Hepatocyte (in vitro differentiated cells): ENCODE measurements around the gene ZNF565.

Experiments used
- EZH2 ChIP-seq: fragments of 200-600 bp; sonication (generic); IDR thresholded peaks from 2 replicates; pipeline ENCODE4 v1.6.1; 2016; ENCODE audit warnings: antibody characterized with exemption, mild to moderate bottlenecking, borderline replicate concordance
- TF ChIP-seq, protein P1 (sequence below): fragments of 200-600 bp; sonication (generic); IDR thresholded peaks from 2 replicates; pipeline ENCODE4 v1.5.1; 2016; ENCODE audit warnings: antibody characterized with exemption, mild to moderate bottlenecking; ENCODE audit not compliant: poor library complexity

DNA sequence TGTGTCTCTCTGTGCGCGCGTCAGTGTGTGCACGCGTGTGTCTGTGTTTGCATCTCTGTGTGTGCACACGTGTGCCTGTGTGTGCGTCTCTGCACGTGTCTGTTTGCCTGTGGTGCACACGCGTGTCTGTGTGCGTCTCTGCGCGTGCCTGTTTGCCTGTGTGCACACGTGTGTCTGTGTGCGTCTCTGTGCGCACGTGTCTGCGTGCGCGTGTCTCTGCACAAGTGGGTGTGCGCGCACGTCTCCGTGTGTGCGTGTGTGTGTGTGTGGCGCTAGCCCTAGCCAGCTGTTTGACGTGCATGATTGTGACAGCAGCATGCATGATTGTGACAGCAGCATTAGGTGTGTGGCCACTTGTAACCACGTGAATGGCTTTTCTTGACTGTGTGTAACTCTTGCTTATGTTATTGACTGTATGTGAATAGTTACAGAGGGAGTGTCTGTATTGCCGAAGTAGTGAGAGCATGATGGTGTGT, 31.6 kb upstream of the ZNF565 start:
- TF ChIP-seq, protein P1, sequence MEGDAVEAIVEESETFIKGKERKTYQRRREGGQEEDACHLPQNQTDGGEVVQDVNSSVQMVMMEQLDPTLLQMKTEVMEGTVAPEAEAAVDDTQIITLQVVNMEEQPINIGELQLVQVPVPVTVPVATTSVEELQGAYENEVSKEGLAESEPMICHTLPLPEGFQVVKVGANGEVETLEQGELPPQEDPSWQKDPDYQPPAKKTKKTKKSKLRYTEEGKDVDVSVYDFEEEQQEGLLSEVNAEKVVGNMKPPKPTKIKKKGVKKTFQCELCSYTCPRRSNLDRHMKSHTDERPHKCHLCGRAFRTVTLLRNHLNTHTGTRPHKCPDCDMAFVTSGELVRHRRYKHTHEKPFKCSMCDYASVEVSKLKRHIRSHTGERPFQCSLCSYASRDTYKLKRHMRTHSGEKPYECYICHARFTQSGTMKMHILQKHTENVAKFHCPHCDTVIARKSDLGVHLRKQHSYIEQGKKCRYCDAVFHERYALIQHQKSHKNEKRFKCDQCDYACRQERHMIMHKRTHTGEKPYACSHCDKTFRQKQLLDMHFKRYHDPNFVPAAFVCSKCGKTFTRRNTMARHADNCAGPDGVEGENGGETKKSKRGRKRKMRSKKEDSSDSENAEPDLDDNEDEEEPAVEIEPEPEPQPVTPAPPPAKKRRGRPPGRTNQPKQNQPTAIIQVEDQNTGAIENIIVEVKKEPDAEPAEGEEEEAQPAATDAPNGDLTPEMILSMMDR: no peak
- TF ChIP-seq EZH2: no peak
